Posterior cingulate gyrus (tissue), 11 donors: ENCODE results near the gene SH3TC1.

ENCODE experiments used
- DNase-seq, 10 donors: peaks; one replicate each; pipeline versions ENCODE4 v3.0.0 to v3.0.0-alpha.2; 2020 to 2021; ENCODE audit warnings: mixed read lengths in 3 of 10
- intact Hi-C: fragments of 100-400 bp; cut with DNase I; formaldehyde crosslinking; loops from one replicate; pipeline ENCODE4 v1.15.1; 2023

The SH3TC1 gene

GRCh38 chr4:8280876-8281440, 81.9 kb downstream of the SH3TC1 start:
- intact Hi-C loops: no loop called here
- peak in 3 of 10 donors; percentile 46 to 71 (median 56) for DNase-seq

- peak in 4 of 10 donors; percentile 17 to 81 (median 72) for DNase-seq
- intact Hi-C loops: no loop called here
Observed at GRCh38 chr4:8281519-8282133, 82.5 kb downstream of the SH3TC1 start.

GRCh38 chr4:8282134-8282641, 83.1 kb downstream of the SH3TC1 start:
- peak in 4 of 10 donors; percentile 17 to 84 (median 68) for DNase-seq
- intact Hi-C loops: no loop called here

- intact Hi-C loops: no loop called here
- peak in 4 of 10 donors; percentile 15 to 73 (median 44) for DNase-seq
Observed at GRCh38 chr4:8282742-8283141, 83.7 kb downstream of the SH3TC1 start.

GRCh38 chr4:8283161-8283560, 84.1 kb downstream of the SH3TC1 start:
- peak in 3 of 10 donors; percentile 15 to 63 (median 37) for DNase-seq
- intact Hi-C loops: no loop called here

- intact Hi-C loops: no loop called here
- peak in 4 of 10 donors; percentile 14 to 83 (median 62) for DNase-seq
Observed at GRCh38 chr4:8283631-8284121, 84.6 kb downstream of the SH3TC1 start.

- intact Hi-C loops: no loop called here
- DNase-seq: peak in 3 of 10 donors; percentile 37 to 75 (median 54)
Observed at GRCh38 chr4:8284391-8284790, 85.3 kb downstream of the SH3TC1 start.

GRCh38 chr4:8285143-8285975, 86.3 kb downstream of the SH3TC1 start:
- DNase-seq: peak in 3 of 10 donors; percentile 16 to 67 (median 31)
- intact Hi-C loops: no loop called here

- intact Hi-C loops: no loop called here
- peak in 4 of 10 donors; percentile 25 to 64 (median 57) for DNase-seq
Observed at GRCh38 chr4:8285976-8286718, 87.1 kb downstream of the SH3TC1 start.

- intact Hi-C loops: no loop called here
- DNase-seq: peak in 4 of 10 donors; percentile 10 to 56 (median 36)
Observed at GRCh38 chr4:8286719-8287342, 87.7 kb downstream of the SH3TC1 start.

GRCh38 chr4:8287343-8288280, 88.5 kb downstream of the SH3TC1 start:
- intact Hi-C loops: no loop called here
- DNase-seq: peak in 4 of 10 donors; percentile 16 to 70 (median 46)

- intact Hi-C loops: no loop called here
- peak in 4 of 10 donors; percentile 25 to 67 (median 44) for DNase-seq
Observed at GRCh38 chr4:8289151-8289750, 90.2 kb downstream of the SH3TC1 start.

GRCh38 chr4:8289956-8290700, 91.0 kb downstream of the SH3TC1 start:
- intact Hi-C loops: no loop called here
- DNase-seq: peak in 5 of 10 donors; percentile 1 to 73 (median 42)

- intact Hi-C loops: no loop called here
- DNase-seq: peak in 3 of 10 donors; percentile 24 to 66 (median 52)
Observed at GRCh38 chr4:8290701-8290970, 91.5 kb downstream of the SH3TC1 start.
